HL-60 (cell line): ENCODE data around the gene TNIK.

ENCODE experiments used
- DNase-seq, 2 experiments: peaks; one replicate each; pipeline ENCODE4 v3.0.0-alpha.2; 2010 to 2020; ENCODE audit warnings: low read depth in 1 of 2, low spot score in 1 of 2
- H3K27ac ChIP-seq: fragments of 250-450 bp; sonication (Bioruptor Pico); replicated peaks from 2 replicates; pipeline ENCODE4 v1.5.1; 2020; ENCODE audit warnings: mild to moderate bottlenecking, moderate library complexity
- H3K27me3 ChIP-seq: fragments of 250-450 bp; sonication (Bioruptor Pico); 2 replicates; pipeline ENCODE4 v1.5.1; 2021; ENCODE audit warnings: mild to moderate bottlenecking, moderate library complexity; ENCODE audit not compliant: insufficient read depth, poor library complexity, severe bottlenecking
- H3K4me3 ChIP-seq: replicated peaks from 2 replicates; pipeline ENCODE4 v1.5.1; 2011; ENCODE audit warnings: mild to moderate bottlenecking, control low read depth, low read length; ENCODE audit not compliant: insufficient read depth
- GABPA ChIP-seq: IDR thresholded peaks from 2 replicates; pipeline ENCODE4 v1.6.1; 2012; ENCODE audit warnings: low read depth
- POLR2AphosphoS5 ChIP-seq: IDR thresholded peaks from 2 replicates; pipeline ENCODE4 v1.6.1; 2012; ENCODE audit warnings: low read depth
- SPI1 ChIP-seq: IDR thresholded peaks from 2 replicates; pipeline ENCODE4 v1.6.1; 2012; ENCODE audit warnings: low read depth, mild to moderate bottlenecking, borderline replicate concordance
- TF ChIP-seq, protein P1 (sequence below): IDR thresholded peaks from 2 replicates; pipeline ENCODE4 v1.6.1; 2012; ENCODE audit warnings: low read depth; ENCODE audit not compliant: insufficient replicate concordance
- TF ChIP-seq, protein P2 (sequence below): IDR thresholded peaks from one replicate; pipeline ENCODE4 v1.5.1; 2011; ENCODE audit warnings: low read length, control low read depth, inconsistent platforms; ENCODE audit not compliant: insufficient read depth

Gene TNIK

DNA sequence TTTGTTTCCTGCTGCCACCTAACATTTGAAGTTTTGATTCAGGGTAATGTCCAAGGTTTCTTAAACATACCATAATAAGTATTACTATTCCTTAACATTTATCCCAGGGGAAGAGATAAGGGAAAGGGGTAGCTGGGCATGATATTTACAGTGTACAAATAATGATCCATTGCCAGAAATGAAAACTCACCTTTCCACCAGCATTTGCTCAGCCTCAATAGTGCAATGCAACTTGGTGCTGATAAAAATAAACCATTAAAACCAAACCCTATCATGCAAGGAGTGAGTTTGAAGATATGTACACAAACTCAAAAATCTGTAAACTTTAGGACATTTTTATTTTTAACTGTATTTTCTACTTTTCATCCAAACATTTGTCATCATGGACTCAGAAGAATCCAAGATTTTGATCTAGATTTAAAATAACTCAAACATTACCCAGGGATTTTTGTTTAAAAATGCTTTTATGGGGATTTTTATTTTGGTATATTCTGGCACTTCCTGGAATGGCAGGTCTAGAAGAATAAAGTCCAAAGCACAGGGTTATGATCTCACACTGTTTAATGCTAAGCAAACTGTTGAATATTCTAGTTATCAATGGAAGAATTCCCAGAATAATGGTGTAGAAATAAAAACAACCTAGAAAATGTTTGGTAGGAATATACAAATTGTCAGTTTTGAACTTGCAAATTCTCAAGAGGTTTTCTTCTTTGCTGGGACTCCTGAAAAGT is 401.2 kb downstream of the TNIK start:
- TF ChIP-seq, protein P1, sequence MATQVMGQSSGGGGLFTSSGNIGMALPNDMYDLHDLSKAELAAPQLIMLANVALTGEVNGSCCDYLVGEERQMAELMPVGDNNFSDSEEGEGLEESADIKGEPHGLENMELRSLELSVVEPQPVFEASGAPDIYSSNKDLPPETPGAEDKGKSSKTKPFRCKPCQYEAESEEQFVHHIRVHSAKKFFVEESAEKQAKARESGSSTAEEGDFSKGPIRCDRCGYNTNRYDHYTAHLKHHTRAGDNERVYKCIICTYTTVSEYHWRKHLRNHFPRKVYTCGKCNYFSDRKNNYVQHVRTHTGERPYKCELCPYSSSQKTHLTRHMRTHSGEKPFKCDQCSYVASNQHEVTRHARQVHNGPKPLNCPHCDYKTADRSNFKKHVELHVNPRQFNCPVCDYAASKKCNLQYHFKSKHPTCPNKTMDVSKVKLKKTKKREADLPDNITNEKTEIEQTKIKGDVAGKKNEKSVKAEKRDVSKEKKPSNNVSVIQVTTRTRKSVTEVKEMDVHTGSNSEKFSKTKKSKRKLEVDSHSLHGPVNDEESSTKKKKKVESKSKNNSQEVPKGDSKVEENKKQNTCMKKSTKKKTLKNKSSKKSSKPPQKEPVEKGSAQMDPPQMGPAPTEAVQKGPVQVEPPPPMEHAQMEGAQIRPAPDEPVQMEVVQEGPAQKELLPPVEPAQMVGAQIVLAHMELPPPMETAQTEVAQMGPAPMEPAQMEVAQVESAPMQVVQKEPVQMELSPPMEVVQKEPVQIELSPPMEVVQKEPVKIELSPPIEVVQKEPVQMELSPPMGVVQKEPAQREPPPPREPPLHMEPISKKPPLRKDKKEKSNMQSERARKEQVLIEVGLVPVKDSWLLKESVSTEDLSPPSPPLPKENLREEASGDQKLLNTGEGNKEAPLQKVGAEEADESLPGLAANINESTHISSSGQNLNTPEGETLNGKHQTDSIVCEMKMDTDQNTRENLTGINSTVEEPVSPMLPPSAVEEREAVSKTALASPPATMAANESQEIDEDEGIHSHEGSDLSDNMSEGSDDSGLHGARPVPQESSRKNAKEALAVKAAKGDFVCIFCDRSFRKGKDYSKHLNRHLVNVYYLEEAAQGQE: no peak
- TF ChIP-seq, protein P2, sequence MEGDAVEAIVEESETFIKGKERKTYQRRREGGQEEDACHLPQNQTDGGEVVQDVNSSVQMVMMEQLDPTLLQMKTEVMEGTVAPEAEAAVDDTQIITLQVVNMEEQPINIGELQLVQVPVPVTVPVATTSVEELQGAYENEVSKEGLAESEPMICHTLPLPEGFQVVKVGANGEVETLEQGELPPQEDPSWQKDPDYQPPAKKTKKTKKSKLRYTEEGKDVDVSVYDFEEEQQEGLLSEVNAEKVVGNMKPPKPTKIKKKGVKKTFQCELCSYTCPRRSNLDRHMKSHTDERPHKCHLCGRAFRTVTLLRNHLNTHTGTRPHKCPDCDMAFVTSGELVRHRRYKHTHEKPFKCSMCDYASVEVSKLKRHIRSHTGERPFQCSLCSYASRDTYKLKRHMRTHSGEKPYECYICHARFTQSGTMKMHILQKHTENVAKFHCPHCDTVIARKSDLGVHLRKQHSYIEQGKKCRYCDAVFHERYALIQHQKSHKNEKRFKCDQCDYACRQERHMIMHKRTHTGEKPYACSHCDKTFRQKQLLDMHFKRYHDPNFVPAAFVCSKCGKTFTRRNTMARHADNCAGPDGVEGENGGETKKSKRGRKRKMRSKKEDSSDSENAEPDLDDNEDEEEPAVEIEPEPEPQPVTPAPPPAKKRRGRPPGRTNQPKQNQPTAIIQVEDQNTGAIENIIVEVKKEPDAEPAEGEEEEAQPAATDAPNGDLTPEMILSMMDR: no peak
- TF ChIP-seq POLR2AphosphoS5: no peak
- TF ChIP-seq SPI1: no peak
- TF ChIP-seq GABPA: no peak
- DNase-seq: no peak
- Histone ChIP-seq H3K27me3 (peaks cover 7% of the 10 kb centered on the region), H3K4me3 (no peak overlapping the region), H3K27ac (no peak overlapping the region)

DNA sequence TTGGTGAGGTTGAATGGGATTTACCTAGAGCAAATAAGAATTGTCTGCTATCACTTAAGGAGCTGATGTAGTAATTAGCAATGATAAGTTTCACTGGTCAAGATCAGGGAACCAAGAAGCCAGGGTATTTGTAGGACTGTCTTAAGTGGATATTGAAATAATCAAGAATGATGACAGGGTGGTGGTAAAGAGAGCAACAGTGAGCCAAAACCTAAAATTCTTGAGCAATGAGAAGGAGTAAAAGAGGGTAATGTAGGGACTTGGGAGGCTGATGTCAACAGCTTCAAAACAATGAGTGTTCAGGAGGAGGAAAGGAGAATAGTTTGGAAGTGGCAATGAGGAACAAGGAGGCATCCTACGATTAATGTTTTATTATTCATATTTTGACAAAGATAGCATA is 402.1 kb downstream of the TNIK start:
- no peak for DNase-seq

DNA sequence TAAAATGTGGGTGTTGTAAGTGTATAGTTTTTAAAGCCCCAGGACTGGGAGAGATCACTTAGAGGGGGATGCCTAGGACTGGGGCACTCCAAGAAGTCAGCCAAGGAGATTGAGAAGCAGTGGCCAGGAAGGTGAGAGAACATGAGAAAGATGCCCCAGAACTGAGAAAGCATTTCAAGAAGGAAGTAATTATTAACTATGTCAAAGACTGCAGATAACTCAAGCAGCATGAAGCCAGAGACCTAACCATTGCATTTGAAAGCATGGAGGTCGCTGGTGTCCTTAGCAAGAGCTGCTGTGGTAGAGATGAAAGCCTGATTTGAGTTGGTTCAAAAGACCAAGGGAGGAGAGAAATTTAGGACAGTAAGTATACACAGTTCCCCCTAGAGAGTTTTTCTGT is 403.1 kb downstream of the TNIK start:
- Histone ChIP-seq H3K27ac (no peak overlapping the region), H3K27me3 (peaks cover 6% of the 10 kb centered on the region), H3K4me3 (no peak overlapping the region)
- TF ChIP-seq, protein P1: no peak
- TF ChIP-seq GABPA (no peak), POLR2AphosphoS5 (no peak), SPI1 (no peak)
- TF ChIP-seq, protein P2: no peak
- DNase-seq: no peak

More for the DNA sequence above, 402.1 kb downstream of the TNIK start:
- H3K27ac ChIP-seq: no peak overlapping the region
- H3K27me3 ChIP-seq: peaks cover 7% of the 10 kb centered on the region
- TF ChIP-seq POLR2AphosphoS5: no peak
- no peak for TF ChIP-seq SPI1
- TF ChIP-seq GABPA: no peak
- TF ChIP-seq, protein P2: no peak
- TF ChIP-seq, protein P1: no peak
- no peak overlapping the region for H3K4me3 ChIP-seq
